ENCODE results near the gene PPP2R1B. TPM values are rescaled to one million over a fixed set of nuclear protein-coding genes. Genes with fewer than 3 reads are reported as not detected.

The PPP2R1B gene
- total and polyA plus RNA-seq, 2 of the 8 experiments (the other 6 are each of a cell fraction or from before 2014, with no cell fraction given) = 25.8 to 87.0 TPM

DNA sequence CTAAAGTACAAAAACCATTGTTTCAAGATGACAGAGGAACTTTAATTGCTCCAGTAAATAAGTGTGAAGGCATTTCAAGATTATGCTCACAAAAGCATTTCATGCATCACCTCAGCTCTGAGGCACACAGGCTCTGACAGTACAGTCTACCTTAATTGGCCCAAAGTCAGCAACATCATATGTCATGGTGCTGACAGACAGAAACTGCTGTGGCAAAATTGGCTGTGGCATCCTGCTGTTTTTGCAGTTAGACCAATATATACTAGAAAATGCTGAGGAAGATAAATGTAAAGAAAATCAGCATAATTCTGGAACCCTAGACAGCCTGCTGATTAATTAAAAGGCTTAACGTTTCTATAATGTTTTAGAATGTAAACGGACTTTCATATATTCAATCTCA, 34.9 kb upstream of the PPP2R1B start (continued):
- TF ChIP-seq RFX5 (IDR thresholded peaks at IDR 0.05; ENCODE audit: borderline replicate concordance, low read depth, low read length) (no peak), EGR1 (IDR thresholded peaks at IDR 0.05; ENCODE audit: borderline replicate concordance, low read depth, low read length) (no peak), TCF12 (IDR thresholded peaks at IDR 0.05; ENCODE audit: low read depth, low read length) (no peak)

Data from H1 (cell line).